HepG2 (cell line): ENCODE results near the gene ANGPTL5. TPM values are rescaled to one million over a fixed set of nuclear protein-coding genes. Genes with fewer than 3 reads are reported as not detected.

Experiments used
- ATAC-seq: fragments of 200-7000 bp; cut with Tn5 transposase; 3 replicates; pipeline ENCODE4 v1.9.1; 2020; ENCODE audit warnings: mild to moderate bottlenecking, moderate library complexity
- BruUV-seq: library from RNA; stranded (reverse); fragments of 400-500 nt; replicated peaks from 2 replicates; lab custom pipeline; 2021; lab: Mats Ljungman, UMichigan
- CTCF ChIA-PET: fragments of 300-600 bp; formaldehyde crosslinking; extraction: SDS; loops from one replicate; lab custom pipeline; 2021; ENCODE audit warnings: low total read pairs, inconsistent platforms, low intra/inter-chr PET ratio; lab: Yijun Ruan, JAX
- POLR2A ChIA-PET: fragments of 350-600 bp; sonication (Branson Sonifier 250); formaldehyde crosslinking; loops from one replicate; lab custom pipeline; 2020; ENCODE audit warnings: antibody characterized with exemption, inconsistent platforms; lab: Yijun Ruan, JAX
- DNase-seq: peaks from one replicate; pipeline ENCODE4 v3.0.0-alpha.2; 2015; ENCODE audit warnings: low spot score
- FAIRE-seq: peaks from 3 replicates; lab custom pipeline; 2011; peaks lifted over from hg19 to GRCh38; lab: Jason Lieb, UNC
- H2AFZ ChIP-seq: one replicate; pipeline ENCODE4 v1.6.1; 2011; ENCODE audit warnings: low read length, inconsistent platforms
- H3K27ac ChIP-seq: fragments of 300-600 bp; 3 replicates; pipeline ENCODE4 v1.8.0; 2011; ENCODE audit warnings: mixed run types, mild to moderate bottlenecking, mixed read lengths, low read length, inconsistent platforms; ENCODE audit not compliant: insufficient read depth; ENCODE audit errors: extremely low read length
- H3K27me3 ChIP-seq, 2 experiments: fragments of 200-600 bp in 1 of 2; 2 replicates in 1 of 2; 3 replicates in 1 of 2; pipeline versions ENCODE4 v1.6.0 to v1.8.0; 2011; ENCODE audit warnings: low read length in 2 of 2, mild to moderate bottlenecking in 2 of 2, moderate library complexity in 2 of 2, inconsistent platforms in 1 of 2; ENCODE audit not compliant: insufficient read depth in 2 of 2, control insufficient read depth in 1 of 2
- H3K36me3 ChIP-seq, 2 experiments: fragments of 200-600 bp in 1 of 2; replicated peaks in 1 of 2; 2 replicates in 1 of 2; 3 replicates in 1 of 2; pipeline versions ENCODE4 v1.5.1 to v1.8.0; 2011; ENCODE audit warnings: low read length in 2 of 2, inconsistent platforms in 1 of 2; ENCODE audit not compliant: insufficient read depth in 2 of 2, control insufficient read depth in 1 of 2
- H3K4me1 ChIP-seq: 2 replicates; pipeline ENCODE4 v1.5.1; 2012; ENCODE audit warnings: low read length, inconsistent platforms; ENCODE audit not compliant: insufficient read depth
- H3K4me2 ChIP-seq: 2 replicates; pipeline ENCODE4 v1.6.0; 2011; ENCODE audit warnings: low read depth, low read length, inconsistent platforms
- H3K4me3 ChIP-seq, 3 experiments: fragments of 200-600 bp in 1 of 3; sonication (generic), shearing (Covaris generic) in 1 of 3; replicated peaks in 1 of 3; 2 replicates each; pipeline ENCODE4 v1.5.1; 2011 to 2016; ENCODE audit warnings: low read length in 3 of 3, inconsistent platforms in 2 of 3, low read depth in 2 of 3, mild to moderate bottlenecking in 2 of 3, control low read depth in 1 of 3, mixed read lengths in 1 of 3; ENCODE audit not compliant: insufficient read depth in 1 of 3
- H3K79me2 ChIP-seq: one replicate; pipeline ENCODE4 v1.6.1; 2011; ENCODE audit warnings: low read length, inconsistent platforms; ENCODE audit not compliant: insufficient read depth
- H3K9ac ChIP-seq: 2 replicates; pipeline ENCODE4 v1.6.0; 2011; ENCODE audit warnings: mild to moderate bottlenecking, low read depth, low read length, inconsistent platforms; ENCODE audit not compliant: insufficient read depth
- H3K9me3 ChIP-seq: 2 replicates; pipeline ENCODE4 v1.5.1; 2012; ENCODE audit warnings: mild to moderate bottlenecking, low read length
- H4K20me1 ChIP-seq: 2 replicates; pipeline ENCODE4 v1.6.0; 2011; ENCODE audit warnings: inconsistent platforms, mild to moderate bottlenecking, low read length, moderate library complexity; ENCODE audit not compliant: insufficient read depth
- ELF3 ChIP-seq: IDR thresholded peaks from 2 replicates; pipeline ENCODE4 v1.6.1; 2016; ENCODE audit warnings: missing genetic modification reagents, missing compliant biosample characterization
- GATA4 ChIP-seq: sonication (generic); IDR thresholded peaks from 2 replicates; pipeline ENCODE4 v1.6.1; 2016; ENCODE audit warnings: antibody characterized with exemption, low read depth, borderline replicate concordance
- KDM3A ChIP-seq: IDR thresholded peaks from 2 replicates; pipeline ENCODE4 v1.6.1; 2018; ENCODE audit warnings: low read depth, missing compliant biosample characterization
- MXI1 ChIP-seq: IDR thresholded peaks from 3 replicates; pipeline ENCODE4 v1.6.1; 2012; ENCODE audit warnings: low read depth, low read length, inconsistent platforms, borderline replicate concordance
- NAIF1 ChIP-seq: sonication (generic); formaldehyde crosslinking; IDR thresholded peaks from 2 replicates; pipeline ENCODE4 v1.5.0; 2020; ENCODE audit warnings: mild to moderate bottlenecking, missing genetic modification reagents, borderline replicate concordance
- NR0B2 ChIP-seq: sonication (generic); formaldehyde crosslinking; IDR thresholded peaks from 2 replicates; pipeline ENCODE4 v1.4.0; 2020; ENCODE audit warnings: mild to moderate bottlenecking, missing genetic modification reagents
- RFX1 ChIP-seq: fragments of 450-650 bp; IDR thresholded peaks from 2 replicates; pipeline ENCODE4 v1.6.1; 2017
- RFX5 ChIP-seq: IDR thresholded peaks from 2 replicates; pipeline ENCODE4 v1.6.1; 2011; ENCODE audit warnings: low read depth, low read length, improper control_type of control experiment
- THAP7 ChIP-seq: sonication (generic); formaldehyde crosslinking; IDR thresholded peaks from 2 replicates; pipeline ENCODE4 v1.8.1; 2023; ENCODE audit warnings: mild to moderate bottlenecking, missing genetic modification reagents
- U2AF1 ChIP-seq: fragments of 200-400 bp; formaldehyde crosslinking; optimal IDR thresholded peaks from 2 replicates; pipeline ENCODE3; 2017; ENCODE audit warnings: mild to moderate bottlenecking, low read depth, low read length
- ZBTB26 ChIP-seq: IDR thresholded peaks from 2 replicates; pipeline ENCODE4 v1.6.1; 2016; ENCODE audit warnings: missing compliant biosample characterization, missing genetic modification reagents, borderline replicate concordance
- ZFX ChIP-seq: sonication (generic); formaldehyde crosslinking; IDR thresholded peaks from 2 replicates; pipeline ENCODE4 v1.4.0; 2020; ENCODE audit warnings: mild to moderate bottlenecking, low read depth, missing genetic modification reagents, moderate library complexity
- ZNF609 ChIP-seq: sonication (generic); formaldehyde crosslinking; IDR thresholded peaks from 2 replicates; pipeline ENCODE4 v1.4.0; 2020; ENCODE audit warnings: mild to moderate bottlenecking, missing genetic modification reagents, borderline replicate concordance
- WGBS: methylation state at CpG from one replicate; pipeline ENCODE4 v1.1.6; 2017; ENCODE audit warnings: low lambda C conversion rate; 5-methylcytosine and 5-hydroxymethylcytosine counted together
- in situ Hi-C: cut with HindIII; loops from 2 replicates; pipeline ENCODE4 v1.10.0; 2017; ENCODE audit warnings: low pct_unique_long_range_greater_than_20kb; ENCODE audit not compliant: extremely low pct_ligation_motif_present
- intact Hi-C: fragments of 100-400 bp; cut with micrococcal nuclease; formaldehyde crosslinking; loops from one replicate; pipeline ENCODE4 v1.10.0; 2022; ENCODE audit not compliant: unreplicated experiment
- polyA plus RNA-seq, 8 experiments: library from polyadenylated mRNA; depleted of rRNA in 3 of 8; stranded (reverse) in 7 of 8; unstranded in 1 of 8; fragments of >200 nt; fragmentation: Illumina TruSeq in 4 of 8; extraction: Trizol in 4 of 8; gene quantifications; 2 replicates each; pipeline versions ENCODE4 v1.2.1 to v1.2.3, GENCODE V29; 2011 to 2016; ENCODE audit warnings: low read depth in 4 of 8, missing spikeins in 1 of 8, mixed read lengths in 1 of 8; ENCODE audit not compliant: insufficient read depth in 1 of 8
- total RNA-seq, 5 experiments: library from RNA; depleted of rRNA; stranded (reverse); fragments of >200 nt; fragmentation: Illumina TruSeq; extraction: Trizol; gene quantifications; 2 replicates each; pipeline ENCODE4 v1.2.3, GENCODE V29; 2016; ENCODE audit warnings: low read depth in 1 of 5

ANGPTL5 gene
- total and polyA plus RNA-seq, 2 of the 13 experiments (the other 11 are each of a cell fraction or from before 2014, with no cell fraction given) = not detected

GRCh38 chr11:101915791-101916291 lies 481 bp downstream of the ANGPTL5 start (continued):
- TF ChIP-seq NR0B2 (CRISPR knock-in tag) (no peak), RFX1 (peak; percentile 29; the same call in 1 of the 2 replicates), ELF3 (CRISPR knock-in tag) (no peak), ZNF609 (CRISPR knock-in tag) (no peak)

- CTCF ChIA-PET = interaction anchor here (0.8 kb wide), 1 partner anchor 93 kb away, joined by 3 read pairs; no protein-coding TSS in a partner anchor
- no TSS peak for BruUV-seq
- Histone ChIP-seq H3K27me3 (no peaks in the 10 kb centered on the region), H3K4me1 (peaks cover 34% of the 10 kb centered on the region), H4K20me1 (no peaks in the 10 kb centered on the region), H3K9ac (peak within 1 kb of the TSS; percentile 59), H3K4me3 (peak within 1 kb of the TSS; percentile 78 to 85 (median 84)), H3K9me3 (no peaks in the 10 kb centered on the region), H3K36me3 (no peaks in the 10 kb centered on the region), H3K27ac (peak within 1 kb of the TSS; percentile 67), H3K79me2 (no peaks in the 10 kb centered on the region), H2AFZ (peak within 1 kb of the TSS; percentile 85), H3K4me2 (peak within 1 kb of the TSS; percentile 81)
- FAIRE-seq = no peak
- in situ Hi-C loops = loop anchor here (10.0 kb wide), 1 partner anchor 50 kb away; no protein-coding TSS in a partner anchor
- intact Hi-C loops = loop anchor here (1.0 to 10.0 kb wide), 3 partner anchors 53 to 200 kb away; partner anchors contain the start of gene YAP1
- peak; percentile 95 for ATAC-seq
- WGBS = 0% methylated on average over 19 of the region's 56 CpGs
- POLR2A ChIA-PET = interaction anchor here (0.9 to 1.8 kb wide), 4 partner anchors 48 to 92 kb away, joined by 4 to 12 read pairs (median 4); no protein-coding TSS in a partner anchor
- peak; percentile 84 for DNase-seq
- TF ChIP-seq U2AF1 (no peak), ZBTB26 (CRISPR knock-in tag) (peak; percentile 72; the same call in 1 of the 2 replicates), NAIF1 (CRISPR knock-in tag) (no peak), GATA4 (no peak), ZFX (peak; percentile 61; the same call in 1 of the 2 replicates), RFX5 (peak; percentile 55; the same call in 1 of the 2 replicates), MXI1 (peak; percentile 89; the same call in 2 of the 3 replicates), KDM3A (CRISPR knock-in tag) (peak; percentile 90; the same call in 1 of the 2 replicates), THAP7 (0 out of 2 replicates have a peak, but pooled peaks have one; percentile 55)
Observed at GRCh38 chr11:101914738-101915426, 1.4 kb downstream of the ANGPTL5 start, which contains the start of gene CEP126. Gene CEP126, plus strand, starts transcription at chr11:101915010. Its CDS starts 275 bp downstream, at chr11:101915285.
